Measurements from ENCODE around the gene LIMS2.

GRCh38 chr2:127695491-127696472 lies 20.5 kb upstream of the LIMS2 start:
- TF ChIP-seq GATA2 (IDR thresholded peaks at IDR 0.05; ENCODE audit: low read depth, low read length) = no peak
- no peak for TF ChIP-seq GATA3 (IDR thresholded peaks at IDR 0.05; ENCODE audit: low read depth, low read length)

All from SH-SY5Y (cell line).